Lower lobe of right lung (tissue), 2 donors: ENCODE measurements around the gene UBAC2. TPM values are rescaled to one million over a fixed set of nuclear protein-coding genes. Genes with fewer than 3 reads are reported as not detected.

ENCODE experiments used
- ATAC-seq, 2 donors: fragments of 200-7000 bp; cut with Tn5 transposase; one replicate each; pipeline ENCODE4 v1.9.1; 2020 to 2022; ENCODE audit warnings: mild to moderate bottlenecking in 2 of 2, moderate library complexity in 2 of 2
- DNase-seq: peaks from one replicate; pipeline ENCODE4 v3.0.0-alpha.2; 2020
- H3K27ac ChIP-seq: fragments of 200-600 bp; one replicate; pipeline ENCODE4 v1.8.0; 2022
- H3K27me3 ChIP-seq: fragments of 200-600 bp; one replicate; pipeline ENCODE4 v1.8.0; 2022; ENCODE audit warnings: low read depth
- H3K36me3 ChIP-seq: fragments of 200-600 bp; one replicate; pipeline ENCODE4 v1.8.0; 2022; ENCODE audit warnings: mild to moderate bottlenecking
- H3K4me1 ChIP-seq: fragments of 200-600 bp; one replicate; pipeline ENCODE4 v1.8.0; 2022
- H3K4me3 ChIP-seq: fragments of 200-600 bp; one replicate; pipeline ENCODE4 v1.8.0; 2022; ENCODE audit warnings: mild to moderate bottlenecking
- H3K9me3 ChIP-seq: fragments of 200-600 bp; one replicate; pipeline ENCODE4 v1.8.0; 2022
- intact Hi-C: fragments of 100-400 bp; cut with DNase I; formaldehyde crosslinking; loops from one replicate; pipeline ENCODE4 v1.11.0; 2022
- total RNA-seq: library from RNA; stranded (reverse); fragmentation: NEBNext Ultra II Directional; extraction: Animal tissue kit (Norgen Biotek cat#: 25700); gene quantifications from one replicate; pipeline ENCODE4 v1.2.1, GENCODE V29; 2021
- TF ChIP-seq, protein P1 (sequence below): fragments of 200-600 bp; IDR thresholded peaks from one replicate; pipeline ENCODE4 v1.8.0; 2022; ENCODE audit warnings: antibody characterized with exemption, mild to moderate bottlenecking
- donor health status: DM: no; HTN: yes; CAD: no; lungs with severe emphysema.

The UBAC2 gene
- total RNA-seq, 1 donor from 2014 or later, result 44.5 TPM

DNA sequence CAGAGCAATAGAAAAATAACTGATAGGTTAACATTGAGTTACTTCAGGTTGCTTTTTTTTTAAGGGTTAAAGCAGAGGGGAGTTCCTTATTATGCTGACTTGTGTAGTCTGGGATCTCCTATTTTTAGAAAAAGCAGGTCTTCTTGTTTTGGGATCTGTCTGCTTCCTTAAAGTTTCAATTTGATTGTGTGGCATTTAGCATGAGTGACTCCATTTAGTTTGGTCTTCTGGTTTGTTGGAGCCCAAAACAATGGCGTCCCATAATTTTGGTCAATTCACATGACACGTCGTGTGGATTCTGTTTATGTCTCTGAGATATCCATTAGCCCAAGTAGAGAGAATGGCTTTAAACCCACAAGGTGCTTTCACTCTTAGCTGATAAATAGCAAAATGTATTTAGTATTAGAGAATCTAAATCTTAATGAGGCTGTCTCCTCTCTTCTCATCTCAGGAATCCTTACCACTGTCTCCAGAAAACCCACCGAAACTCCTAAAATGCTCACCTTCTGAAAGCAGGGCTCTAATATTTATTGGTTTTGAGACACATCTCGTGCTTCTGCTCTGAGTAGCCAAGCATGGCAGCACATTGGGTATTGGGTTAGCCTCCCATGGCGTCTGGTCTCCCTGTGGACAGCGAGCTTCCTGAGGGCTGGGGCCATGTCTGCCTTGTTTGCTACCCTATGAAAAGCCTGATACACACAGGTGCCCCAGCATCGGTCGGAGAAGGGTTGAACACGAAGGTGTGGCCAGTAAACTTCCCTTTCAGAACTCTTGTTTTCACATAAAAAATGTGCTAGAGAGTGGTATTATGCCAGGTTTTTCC, 173.7 kb downstream of the UBAC2 start:
- H3K36me3 ChIP-seq, result peaks cover 28% of the 10 kb centered on the region
- no peak for DNase-seq
- H3K27me3 ChIP-seq, result no peaks in the 10 kb centered on the region
- H3K4me1 ChIP-seq, result peaks cover 5% of the 10 kb centered on the region
- ATAC-seq, result no peak
- H3K4me3 ChIP-seq, result no peak overlapping the region
- no peaks in the 10 kb centered on the region for H3K9me3 ChIP-seq
- intact Hi-C loops, result no loop called here
- H3K27ac ChIP-seq, result no peak overlapping the region
- TF ChIP-seq, protein P1, sequence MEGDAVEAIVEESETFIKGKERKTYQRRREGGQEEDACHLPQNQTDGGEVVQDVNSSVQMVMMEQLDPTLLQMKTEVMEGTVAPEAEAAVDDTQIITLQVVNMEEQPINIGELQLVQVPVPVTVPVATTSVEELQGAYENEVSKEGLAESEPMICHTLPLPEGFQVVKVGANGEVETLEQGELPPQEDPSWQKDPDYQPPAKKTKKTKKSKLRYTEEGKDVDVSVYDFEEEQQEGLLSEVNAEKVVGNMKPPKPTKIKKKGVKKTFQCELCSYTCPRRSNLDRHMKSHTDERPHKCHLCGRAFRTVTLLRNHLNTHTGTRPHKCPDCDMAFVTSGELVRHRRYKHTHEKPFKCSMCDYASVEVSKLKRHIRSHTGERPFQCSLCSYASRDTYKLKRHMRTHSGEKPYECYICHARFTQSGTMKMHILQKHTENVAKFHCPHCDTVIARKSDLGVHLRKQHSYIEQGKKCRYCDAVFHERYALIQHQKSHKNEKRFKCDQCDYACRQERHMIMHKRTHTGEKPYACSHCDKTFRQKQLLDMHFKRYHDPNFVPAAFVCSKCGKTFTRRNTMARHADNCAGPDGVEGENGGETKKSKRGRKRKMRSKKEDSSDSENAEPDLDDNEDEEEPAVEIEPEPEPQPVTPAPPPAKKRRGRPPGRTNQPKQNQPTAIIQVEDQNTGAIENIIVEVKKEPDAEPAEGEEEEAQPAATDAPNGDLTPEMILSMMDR, result no peak

DNA sequence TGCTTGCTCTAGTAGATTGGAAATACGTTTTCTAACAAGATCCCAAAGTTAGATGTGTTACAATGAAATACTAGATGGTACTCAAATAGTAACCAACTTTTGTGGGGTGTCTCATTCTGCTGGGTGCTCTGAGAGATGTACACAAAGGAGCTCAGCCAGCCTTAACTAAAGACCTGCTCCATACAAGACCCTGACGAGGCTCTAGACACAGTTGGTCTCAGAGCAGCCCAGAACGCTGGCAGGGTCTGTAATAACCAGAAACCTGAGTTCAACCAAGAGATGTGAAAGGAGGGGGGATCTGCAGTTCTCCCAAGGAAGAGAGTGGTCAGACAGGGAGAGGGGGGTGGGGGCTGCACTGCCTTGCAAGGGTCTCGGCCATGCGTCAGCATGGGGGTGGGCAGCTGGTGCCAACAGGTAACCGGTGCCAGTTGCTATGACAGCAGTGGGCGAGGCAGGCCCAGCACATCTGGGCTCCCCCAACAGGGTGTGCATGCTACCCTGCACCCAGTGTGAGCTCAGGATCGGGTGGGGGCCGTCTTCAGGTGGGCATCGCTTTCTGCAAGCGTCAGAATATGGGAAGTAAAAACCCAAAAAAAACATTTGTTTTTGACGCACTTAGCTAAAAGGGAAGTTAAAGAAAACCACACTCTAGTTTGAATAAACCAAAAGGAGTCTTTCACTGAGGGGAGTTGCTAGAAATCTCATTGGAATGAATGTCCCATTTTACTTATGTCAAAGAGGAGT, 174.5 kb downstream of the UBAC2 start:
- H3K36me3 ChIP-seq, result peaks cover 22% of the 10 kb centered on the region

DNA sequence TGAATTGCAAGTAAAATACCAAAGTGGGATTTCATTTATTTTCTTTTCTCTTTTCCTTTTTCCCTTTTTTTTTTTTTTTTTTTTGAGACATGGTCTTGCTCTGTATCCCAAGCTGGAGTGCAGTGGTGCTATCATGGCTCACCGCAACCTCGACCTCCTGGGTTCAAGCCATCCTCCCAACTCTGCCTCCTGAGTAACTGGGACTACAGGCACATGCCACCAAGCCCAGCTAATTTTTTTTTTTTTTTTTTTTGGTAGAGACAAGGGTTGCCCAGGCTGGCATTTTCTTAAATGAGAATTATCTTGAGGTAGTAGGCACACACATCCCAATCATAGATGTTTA, 175.1 kb downstream of the UBAC2 start:
- H3K27ac ChIP-seq, result no peak overlapping the region
- intact Hi-C loops, result no loop called here
- no peak overlapping the region for H3K4me3 ChIP-seq
- H3K36me3 ChIP-seq, result peaks cover 22% of the 10 kb centered on the region
- no peak for ATAC-seq
- TF ChIP-seq, protein P1, result no peak
- H3K4me1 ChIP-seq, result peaks cover 5% of the 10 kb centered on the region
- no peaks in the 10 kb centered on the region for H3K27me3 ChIP-seq
- H3K9me3 ChIP-seq, result no peaks in the 10 kb centered on the region
- no peak for DNase-seq

More for the DNA sequence above, 174.5 kb downstream of the UBAC2 start:
- Histone ChIP-seq H3K4me1 (peaks cover 5% of the 10 kb centered on the region), H3K9me3 (no peaks in the 10 kb centered on the region), H3K4me3 (no peak overlapping the region), H3K27me3 (no peaks in the 10 kb centered on the region), H3K27ac (peak overlapping the region; percentile 38)
- intact Hi-C loops, result no loop called here
- DNase-seq (peak; percentile 62), ATAC-seq (peak; percentile 59 to 76)
- TF ChIP-seq, protein P1, result no peak

DNA sequence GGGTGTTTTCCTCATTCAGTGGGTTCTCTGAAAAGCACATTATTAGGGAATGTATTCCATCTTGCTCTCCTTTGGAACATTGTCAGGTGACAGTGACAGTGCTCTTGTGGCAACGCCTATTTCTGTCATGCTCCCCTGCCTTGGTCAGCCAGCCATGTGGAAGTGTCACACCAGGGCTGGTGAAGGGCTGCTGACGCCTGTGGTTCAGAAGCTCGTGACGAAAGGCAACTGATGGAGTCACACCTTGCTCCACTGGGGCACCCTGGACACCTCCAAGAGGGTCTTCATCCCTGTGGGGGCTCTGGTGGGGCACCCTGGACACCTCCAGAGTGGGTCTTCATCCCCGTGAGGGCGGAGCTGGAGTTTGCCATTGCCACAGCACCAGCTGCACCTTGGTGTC, 175.5 kb downstream of the UBAC2 start:
- intact Hi-C loops, result no loop called here
- Histone ChIP-seq H3K27ac (no peak overlapping the region), H3K4me3 (no peak overlapping the region), H3K36me3 (peaks cover 22% of the 10 kb centered on the region), H3K9me3 (no peaks in the 10 kb centered on the region), H3K27me3 (no peaks in the 10 kb centered on the region), H3K4me1 (peaks cover 5% of the 10 kb centered on the region)
- TF ChIP-seq, protein P1, result no peak
- ATAC-seq (peak; percentile 37 to 50), DNase-seq (no peak)

DNA sequence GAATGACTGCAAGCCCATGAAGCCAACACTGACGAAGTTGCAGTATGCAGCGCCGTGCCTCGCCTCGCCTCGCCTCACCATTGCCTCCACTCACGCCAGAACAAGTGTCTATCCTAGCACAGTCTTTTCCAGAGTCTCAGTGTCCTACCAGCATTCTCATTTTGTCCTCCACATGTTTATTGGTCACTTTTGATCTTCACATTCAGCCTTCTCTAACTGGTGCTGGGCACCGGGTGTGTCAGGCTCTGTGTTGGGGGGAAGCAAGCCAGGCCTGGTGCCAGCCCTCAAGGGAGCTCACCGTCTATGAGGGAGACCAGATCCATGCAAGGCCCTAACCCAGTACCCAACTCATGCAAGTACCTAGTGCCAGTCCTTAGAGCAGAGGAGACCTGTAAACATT, 176.3 kb downstream of the UBAC2 start:
- H3K4me1 ChIP-seq, result peaks cover 5% of the 10 kb centered on the region
- ATAC-seq, result no peak
- no peak overlapping the region for H3K4me3 ChIP-seq
- DNase-seq, result no peak
- H3K27ac ChIP-seq, result no peak overlapping the region
- TF ChIP-seq, protein P1, result no peak
- H3K27me3 ChIP-seq, result no peaks in the 10 kb centered on the region
- H3K9me3 ChIP-seq, result no peaks in the 10 kb centered on the region
- H3K36me3 ChIP-seq, result peaks cover 22% of the 10 kb centered on the region
- intact Hi-C loops, result no loop called here
